MM.1S (cell line): ENCODE results near the gene RTN4R.
"Not testable (repeated sequence)": the region's sequence is repeated elsewhere in the genome, so short reads cannot be mapped to it uniquely, and the experiment has no call there.

ENCODE experiments used
- DNase-seq: peaks from one replicate; pipeline ENCODE4 v3.0.0-alpha.2; 2015
- H2AFZ ChIP-seq: fragments of 300-600 bp; sonication (generic); 2 replicates; pipeline ENCODE4 v1.6.0; 2016; ENCODE audit warnings: antibody characterized with exemption, low read length
- H3F3A ChIP-seq: fragments of 300-600 bp; sonication (generic); 2 replicates; pipeline ENCODE4 v1.6.1; 2016; ENCODE audit warnings: mild to moderate bottlenecking, antibody characterized with exemption, low read length, moderate library complexity, mixed read lengths; ENCODE audit not compliant: insufficient read depth
- H3K27ac ChIP-seq: fragments of 300-600 bp; sonication (generic); 2 replicates; pipeline ENCODE4 v1.5.1; 2016; ENCODE audit warnings: mild to moderate bottlenecking, low read length
- H3K27me3 ChIP-seq: fragments of 300-600 bp; sonication (generic); replicated peaks from 2 replicates; pipeline ENCODE4 v1.6.0; 2016; ENCODE audit warnings: low read length; ENCODE audit not compliant: insufficient read depth
- H3K36me3 ChIP-seq: fragments of 300-600 bp; sonication (generic); replicated peaks from 2 replicates; pipeline ENCODE4 v1.6.1; 2016; ENCODE audit warnings: mild to moderate bottlenecking, low read length, mixed read lengths; ENCODE audit not compliant: insufficient read depth
- H3K4me1 ChIP-seq: fragments of 300-600 bp; sonication (generic); 2 replicates; pipeline ENCODE4 v1.6.1; 2016; ENCODE audit warnings: low read length, mixed read lengths
- H3K4me2 ChIP-seq: fragments of 300-600 bp; sonication (generic); 2 replicates; pipeline ENCODE4 v1.6.0; 2016; ENCODE audit warnings: low read depth, low read length
- H3K4me3 ChIP-seq: fragments of 300-600 bp; sonication (generic); 2 replicates; pipeline ENCODE4 v1.5.1; 2016; ENCODE audit warnings: low read length, mixed read lengths
- H3K79me2 ChIP-seq: fragments of 300-600 bp; sonication (generic); 2 replicates; pipeline ENCODE4 v1.6.1; 2016; ENCODE audit warnings: mixed run types, low read length, mixed read lengths
- H3K9ac ChIP-seq: fragments of 300-600 bp; sonication (generic); 2 replicates; pipeline ENCODE4 v1.6.1; 2016; ENCODE audit warnings: low read length, mixed read lengths
- H3K9me2 ChIP-seq: fragments of 300-600 bp; sonication (generic); replicated peaks from 2 replicates; pipeline ENCODE4 v1.6.1; 2016; ENCODE audit warnings: mild to moderate bottlenecking, low read length, mixed read lengths; ENCODE audit not compliant: insufficient read depth
- H3K9me3 ChIP-seq: fragments of 300-600 bp; sonication (generic); replicated peaks from 2 replicates; pipeline ENCODE4 v1.6.1; 2016; ENCODE audit warnings: mild to moderate bottlenecking, low read length, mixed read lengths; ENCODE audit not compliant: insufficient read depth
- H4K20me1 ChIP-seq: fragments of 300-600 bp; sonication (generic); 2 replicates; pipeline ENCODE4 v1.6.1; 2016; ENCODE audit warnings: mild to moderate bottlenecking, low read length, moderate library complexity, mixed read lengths; ENCODE audit not compliant: insufficient read depth
- EZH2 ChIP-seq: fragments of 300-600 bp; sonication (generic); optimal IDR thresholded peaks from 2 replicates; pipeline ENCODE3; 2017; ENCODE audit warnings: low read depth, mild to moderate bottlenecking, antibody characterized with exemption, low read length, mixed read lengths
- EZH2phosphoT487 ChIP-seq: fragments of 300-600 bp; sonication (generic); IDR thresholded peaks from 2 replicates; pipeline ENCODE4 v1.6.1; 2018; ENCODE audit warnings: antibody characterized with exemption, low read length
- TF ChIP-seq, protein P1 (sequence below): fragments of 300-600 bp; sonication (generic); IDR thresholded peaks from 2 replicates; pipeline ENCODE4 v1.5.1; 2016; ENCODE audit warnings: antibody characterized with exemption, low read length, mixed read lengths

The RTN4R gene

DNA sequence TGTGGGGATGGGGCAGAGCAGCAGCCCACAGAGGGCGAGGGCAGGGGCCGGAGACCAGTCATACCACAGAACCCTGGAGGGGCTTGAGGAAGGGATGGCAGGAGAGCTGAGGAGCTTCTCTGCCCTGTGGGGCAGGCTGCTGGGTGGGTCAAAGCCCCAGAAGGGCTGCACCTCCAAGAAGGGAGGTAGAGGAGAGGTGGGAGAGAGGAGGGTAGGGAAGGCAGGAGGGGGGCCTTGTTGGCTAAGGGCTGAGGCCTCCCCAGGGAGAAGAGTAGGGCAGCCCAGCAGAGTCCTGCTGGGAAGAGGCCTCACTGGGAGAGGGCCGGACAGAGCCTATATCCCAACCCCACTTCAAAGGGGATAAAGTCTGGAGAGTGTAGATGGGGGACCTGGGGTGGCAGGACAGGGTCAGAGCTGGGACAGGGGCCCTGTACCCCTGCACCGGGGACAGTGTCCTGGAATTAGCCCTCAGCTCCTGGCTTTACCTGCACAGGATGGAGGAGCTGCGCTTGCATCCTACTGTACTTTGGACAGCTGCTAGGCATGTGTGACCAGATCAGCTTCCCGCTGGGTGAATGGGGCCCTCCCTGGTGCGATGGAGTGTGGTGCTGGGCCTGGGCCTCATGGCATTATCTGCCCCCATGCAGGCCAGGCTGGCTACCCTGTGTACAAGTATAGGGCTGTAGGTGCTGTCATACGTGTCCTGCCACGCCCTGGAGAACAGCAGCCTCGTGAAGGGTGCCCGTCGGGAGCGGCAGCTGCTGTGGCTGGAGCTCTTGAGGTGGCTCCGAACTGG, 44.5 kb upstream of the RTN4R start:
- no peaks in the 10 kb centered on the region for H3K36me3 ChIP-seq
- H4K20me1 ChIP-seq = no peaks in the 10 kb centered on the region
- no peak overlapping the region for H3K4me2 ChIP-seq
- H3K4me3 ChIP-seq = no peak overlapping the region
- no peaks in the 10 kb centered on the region for H3F3A ChIP-seq
- no peaks in the 10 kb centered on the region for H3K9me3 ChIP-seq
- H3K27me3 ChIP-seq = no peaks in the 10 kb centered on the region
- H3K9me2 ChIP-seq = no peaks in the 10 kb centered on the region
- H2AFZ ChIP-seq = no peak overlapping the region
- H3K4me1 ChIP-seq = no peaks in the 10 kb centered on the region
- no peak overlapping the region for H3K9ac ChIP-seq
- H3K79me2 ChIP-seq = peaks cover 11% of the 10 kb centered on the region
- TF ChIP-seq EZH2 (no peak), EZH2phosphoT487 (no peak)
- TF ChIP-seq, protein P1, sequence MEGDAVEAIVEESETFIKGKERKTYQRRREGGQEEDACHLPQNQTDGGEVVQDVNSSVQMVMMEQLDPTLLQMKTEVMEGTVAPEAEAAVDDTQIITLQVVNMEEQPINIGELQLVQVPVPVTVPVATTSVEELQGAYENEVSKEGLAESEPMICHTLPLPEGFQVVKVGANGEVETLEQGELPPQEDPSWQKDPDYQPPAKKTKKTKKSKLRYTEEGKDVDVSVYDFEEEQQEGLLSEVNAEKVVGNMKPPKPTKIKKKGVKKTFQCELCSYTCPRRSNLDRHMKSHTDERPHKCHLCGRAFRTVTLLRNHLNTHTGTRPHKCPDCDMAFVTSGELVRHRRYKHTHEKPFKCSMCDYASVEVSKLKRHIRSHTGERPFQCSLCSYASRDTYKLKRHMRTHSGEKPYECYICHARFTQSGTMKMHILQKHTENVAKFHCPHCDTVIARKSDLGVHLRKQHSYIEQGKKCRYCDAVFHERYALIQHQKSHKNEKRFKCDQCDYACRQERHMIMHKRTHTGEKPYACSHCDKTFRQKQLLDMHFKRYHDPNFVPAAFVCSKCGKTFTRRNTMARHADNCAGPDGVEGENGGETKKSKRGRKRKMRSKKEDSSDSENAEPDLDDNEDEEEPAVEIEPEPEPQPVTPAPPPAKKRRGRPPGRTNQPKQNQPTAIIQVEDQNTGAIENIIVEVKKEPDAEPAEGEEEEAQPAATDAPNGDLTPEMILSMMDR = no peak
- no peak overlapping the region for H3K27ac ChIP-seq
- no peak for DNase-seq

DNA sequence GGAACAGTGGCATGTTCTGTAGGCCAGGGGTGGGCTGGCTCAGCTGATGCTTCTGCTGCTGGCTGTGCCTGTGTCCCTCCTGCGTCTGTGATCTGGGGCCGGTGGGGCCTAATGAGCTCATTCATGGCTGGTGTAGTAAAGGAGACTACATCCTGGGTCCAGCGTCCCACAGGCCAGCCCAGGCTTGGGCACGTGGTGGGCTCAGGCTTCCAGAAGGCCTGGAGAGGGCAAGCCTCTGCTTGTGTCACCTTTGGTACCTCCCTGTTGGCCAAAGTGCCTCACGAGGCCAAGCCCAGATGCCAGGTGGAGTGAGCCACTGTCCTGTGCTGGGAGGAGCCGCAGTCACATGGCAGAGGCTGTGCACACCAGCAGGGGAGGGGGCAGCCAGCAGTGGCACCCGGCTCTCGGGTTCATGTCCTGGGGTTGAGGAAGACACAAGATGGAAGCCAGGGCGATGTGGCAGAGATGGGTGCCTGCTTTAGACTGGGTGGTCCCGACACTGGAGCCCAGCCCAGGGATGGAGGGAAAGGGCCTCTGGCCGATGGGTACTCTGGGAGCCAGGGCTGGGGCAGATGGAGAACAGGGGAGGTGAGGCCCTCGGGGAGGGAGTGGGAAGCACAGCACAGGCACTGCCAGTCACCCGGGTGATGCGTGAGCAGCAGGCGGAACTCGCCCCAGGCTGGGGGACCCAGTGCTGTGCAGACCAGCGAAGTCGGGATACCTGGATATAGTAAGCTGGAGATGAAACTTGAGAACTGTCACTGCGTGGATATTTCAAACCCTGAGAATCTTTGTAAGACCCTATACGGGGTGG, 43.3 kb upstream of the RTN4R start:
- not testable (repeated sequence) for H3K27me3 ChIP-seq, H3F3A ChIP-seq, H3K4me2 ChIP-seq, H3K9ac ChIP-seq, H3K9me3 ChIP-seq, H2AFZ ChIP-seq, H3K4me3 ChIP-seq, H3K27ac ChIP-seq, H3K36me3 ChIP-seq, H4K20me1 ChIP-seq, H3K79me2 ChIP-seq, H3K4me1 ChIP-seq, H3K9me2 ChIP-seq, DNase-seq

DNA sequence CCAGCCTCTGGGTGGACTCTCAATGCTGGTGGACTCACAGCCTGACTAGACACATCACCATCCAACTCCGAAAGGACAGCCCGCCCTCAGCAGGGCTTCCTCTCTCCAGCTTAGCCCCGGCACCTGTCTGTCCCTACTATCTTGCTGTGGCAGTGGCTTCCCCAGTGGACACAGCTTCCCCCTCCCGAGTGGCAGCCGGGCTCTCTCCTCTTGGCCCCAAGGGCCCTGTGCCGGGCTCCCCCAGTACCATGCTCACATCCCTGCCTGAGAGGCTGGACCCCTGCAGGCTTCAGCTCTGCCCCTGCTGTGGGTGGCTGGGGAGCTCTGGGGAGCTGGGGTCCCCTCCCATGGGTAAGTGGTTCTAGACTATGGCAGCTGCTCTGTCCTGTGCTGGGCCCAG, 42.7 kb upstream of the RTN4R start:
- not testable (repeated sequence) for H3K9me2 ChIP-seq, H3K27me3 ChIP-seq, DNase-seq, H2AFZ ChIP-seq, H3K4me1 ChIP-seq, H3F3A ChIP-seq, H3K36me3 ChIP-seq, H3K79me2 ChIP-seq, H3K9me3 ChIP-seq, H3K27ac ChIP-seq, H3K4me2 ChIP-seq, H3K9ac ChIP-seq, H3K4me3 ChIP-seq, H4K20me1 ChIP-seq

GRCh38 chr22:20310180-20310579, 42.1 kb upstream of the RTN4R start:
- H3K27ac ChIP-seq, H3K9me3 ChIP-seq, H2AFZ ChIP-seq, H3K4me1 ChIP-seq, H3K9ac ChIP-seq, DNase-seq, H3K9me2 ChIP-seq, H3K27me3 ChIP-seq, H3K36me3 ChIP-seq, H3K79me2 ChIP-seq, H3K4me2 ChIP-seq, H3F3A ChIP-seq, H4K20me1 ChIP-seq, H3K4me3 ChIP-seq: not testable (repeated sequence)

GRCh38 chr22:20308806-20309650, 40.9 kb upstream of the RTN4R start:
- not testable (repeated sequence) for H3K9me2 ChIP-seq, H3K27ac ChIP-seq, H3K36me3 ChIP-seq, H3K4me1 ChIP-seq, H3K27me3 ChIP-seq, H2AFZ ChIP-seq, H3K9ac ChIP-seq, H3K4me2 ChIP-seq, H3K4me3 ChIP-seq, H4K20me1 ChIP-seq, H3K9me3 ChIP-seq, H3K79me2 ChIP-seq, DNase-seq, H3F3A ChIP-seq

DNA sequence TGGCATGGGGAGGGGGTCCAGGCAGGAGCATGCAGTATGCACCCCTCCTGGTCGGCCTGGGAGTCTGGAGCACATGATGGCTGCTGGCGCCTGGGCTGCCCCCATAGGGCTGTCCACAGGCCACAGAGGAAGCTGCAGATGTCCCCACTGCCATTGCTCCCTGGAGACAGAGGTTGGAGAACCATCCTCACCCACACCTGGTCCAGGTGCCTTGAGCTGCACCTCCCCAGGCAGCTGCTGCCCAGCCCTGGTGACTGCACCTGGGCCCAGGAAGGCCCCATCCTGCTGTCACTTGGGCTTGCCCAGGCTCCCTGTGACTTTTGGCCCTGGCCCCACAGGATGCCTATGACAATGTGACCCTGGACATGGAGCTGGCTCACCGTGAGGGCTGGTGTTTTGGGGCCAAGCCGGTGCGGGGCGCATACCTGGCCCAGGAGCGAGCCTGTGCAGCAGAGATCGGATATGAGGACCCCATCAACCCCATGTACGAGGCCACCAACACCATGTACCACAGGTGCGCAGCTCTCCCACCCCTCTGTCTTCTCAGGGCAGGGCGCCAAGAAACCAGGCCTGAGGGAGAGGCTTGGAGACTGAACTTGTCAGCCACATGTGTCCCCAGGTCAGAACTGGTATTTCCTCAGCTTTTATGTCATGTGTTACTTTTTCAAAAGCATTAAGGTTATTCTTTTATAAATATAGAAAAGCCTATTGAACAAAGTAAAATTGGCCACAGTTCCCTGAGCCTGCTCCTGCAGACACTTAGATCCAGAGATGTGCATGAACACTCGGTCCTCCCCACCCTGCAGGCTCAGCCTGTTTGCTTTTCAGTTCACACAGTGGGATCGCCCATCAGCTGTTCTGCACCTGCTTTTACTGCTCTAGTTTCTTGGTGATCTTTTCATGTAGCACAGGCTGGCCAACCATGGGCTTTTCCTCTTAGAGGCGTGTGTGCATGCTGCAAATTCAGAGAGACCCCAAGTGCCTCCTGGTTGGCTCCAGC, 39.6 kb upstream of the RTN4R start:
- H3K4me1 ChIP-seq = not testable (repeated sequence)

More for the DNA sequence above, 39.6 kb upstream of the RTN4R start:
- not testable (repeated sequence) for H2AFZ ChIP-seq, DNase-seq, H3K9ac ChIP-seq, H3K36me3 ChIP-seq, H3K4me3 ChIP-seq, H3K27ac ChIP-seq, H3K9me3 ChIP-seq, H3K79me2 ChIP-seq, H3K4me2 ChIP-seq, H4K20me1 ChIP-seq, H3F3A ChIP-seq, H3K9me2 ChIP-seq, H3K27me3 ChIP-seq
